Measurements from ENCODE around the gene SLC2A11.
"Not testable (repeated sequence)": the region's sequence is repeated elsewhere in the genome, so short reads cannot be mapped to it uniquely, and the experiment has no call there.

Gene SLC2A11

DNA sequence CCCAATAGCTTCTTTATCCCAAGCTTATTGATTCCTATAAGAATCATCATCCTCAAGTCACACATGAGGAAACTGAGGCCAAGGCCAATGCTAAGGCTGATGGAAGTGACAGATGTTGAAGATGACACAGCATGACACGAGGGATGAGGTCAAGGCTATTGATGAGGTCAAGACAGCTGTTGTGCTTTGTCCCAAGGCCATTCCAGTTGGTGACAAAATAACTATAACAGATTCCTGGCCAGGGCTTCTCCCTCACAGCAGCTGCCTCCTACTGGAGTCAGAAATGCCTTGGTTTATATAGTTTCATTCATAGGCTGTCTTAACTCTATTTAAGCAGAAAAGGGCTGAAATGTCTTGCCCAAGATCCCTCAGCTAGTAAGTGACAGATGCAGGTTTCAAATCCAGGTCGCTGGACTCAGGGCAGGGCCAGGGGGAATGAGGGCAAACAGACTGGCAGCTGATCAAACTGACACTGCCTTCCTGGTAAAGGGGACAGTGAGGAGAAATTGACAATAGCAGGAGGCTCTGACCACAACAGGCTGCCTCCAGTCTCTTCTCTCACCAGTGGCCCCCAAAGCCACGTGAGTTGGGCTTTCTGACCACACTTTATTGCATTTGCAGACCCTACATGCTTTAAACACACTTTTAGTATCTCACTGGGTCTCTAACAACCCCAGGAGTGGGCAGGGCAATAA is 53.0 kb downstream of the SLC2A11 start:
- DNase-seq: no peak

DNA sequence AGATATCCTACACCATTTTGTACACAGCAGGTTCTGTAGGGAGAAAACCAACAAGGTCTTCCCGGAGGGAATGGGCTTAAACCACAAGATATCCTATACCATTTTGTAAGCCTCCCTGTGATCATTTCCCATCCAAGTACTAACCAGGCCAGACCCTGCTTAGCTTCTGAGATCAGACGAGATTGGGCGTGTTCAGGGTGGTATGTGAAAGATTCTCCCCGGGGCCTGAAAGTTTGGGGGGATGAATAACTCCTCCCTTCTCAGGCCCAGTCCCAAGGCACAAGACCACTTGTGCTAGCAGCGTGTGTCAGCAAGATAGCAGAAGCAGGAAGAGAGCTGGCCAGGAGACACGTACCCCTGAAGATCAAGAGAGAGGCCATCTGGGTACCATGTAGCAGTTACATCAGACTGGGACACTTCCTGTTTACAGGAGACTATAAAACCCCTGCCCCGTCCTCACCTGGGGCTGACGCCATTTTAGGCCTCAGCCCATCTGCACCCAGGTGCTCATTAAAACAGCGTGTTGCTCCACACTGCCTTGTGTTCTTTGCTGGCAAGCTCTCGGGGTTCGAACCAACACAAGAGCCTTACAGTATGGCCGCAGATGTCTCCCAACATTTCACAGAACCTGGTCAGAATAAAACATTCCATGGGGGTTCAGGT is 53.8 kb downstream of the SLC2A11 start:
- DNase-seq: no peak

DNA sequence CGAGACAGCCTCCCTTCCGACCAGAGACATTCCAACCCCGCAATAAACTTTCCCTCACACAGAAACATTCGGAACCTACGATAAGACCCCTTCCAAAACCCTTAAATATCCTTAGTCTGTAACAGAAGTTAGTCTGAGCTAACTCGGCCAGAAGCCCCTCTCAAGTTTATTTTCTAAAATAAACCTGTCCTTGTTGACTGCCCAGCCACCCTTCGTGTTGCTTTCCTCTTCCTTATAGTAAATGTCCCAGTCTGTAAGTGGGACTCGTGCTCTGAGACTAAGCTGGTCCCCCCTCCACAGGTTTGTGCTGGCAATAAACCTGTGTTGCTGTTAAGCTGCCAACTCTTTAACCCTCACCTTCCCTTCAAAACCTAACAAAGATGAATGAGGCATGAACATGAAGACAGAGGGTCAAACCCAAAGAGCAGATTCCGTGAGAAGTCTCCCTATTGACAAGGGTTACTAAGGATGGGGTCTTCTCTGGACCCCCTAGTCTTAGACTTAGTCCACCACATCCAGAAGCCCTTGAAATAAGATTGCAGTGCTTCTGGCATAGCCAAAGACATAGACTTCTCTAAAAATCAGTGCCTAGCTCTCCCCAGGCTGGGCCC is 54.7 kb downstream of the SLC2A11 start:
- DNase-seq: no peak

DNA sequence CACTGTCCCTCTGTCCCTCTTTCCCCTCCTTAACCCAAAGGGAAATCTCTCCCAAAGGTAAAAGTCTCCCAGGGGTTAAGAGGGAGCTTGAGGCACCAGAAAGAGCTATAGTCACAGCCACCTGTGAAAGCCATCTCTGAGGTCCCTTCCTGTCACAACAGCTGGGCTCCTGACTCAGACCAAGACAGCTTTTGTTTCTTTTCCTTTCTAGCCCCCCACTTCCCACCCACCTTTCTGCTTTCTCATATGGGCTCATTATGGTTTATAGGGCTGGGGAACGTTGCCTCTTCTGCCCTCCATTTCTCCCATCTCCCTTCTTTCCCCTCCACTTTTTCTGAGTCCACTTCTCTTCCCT is 55.6 kb downstream of the SLC2A11 start:
- DNase-seq: no peak

DNA sequence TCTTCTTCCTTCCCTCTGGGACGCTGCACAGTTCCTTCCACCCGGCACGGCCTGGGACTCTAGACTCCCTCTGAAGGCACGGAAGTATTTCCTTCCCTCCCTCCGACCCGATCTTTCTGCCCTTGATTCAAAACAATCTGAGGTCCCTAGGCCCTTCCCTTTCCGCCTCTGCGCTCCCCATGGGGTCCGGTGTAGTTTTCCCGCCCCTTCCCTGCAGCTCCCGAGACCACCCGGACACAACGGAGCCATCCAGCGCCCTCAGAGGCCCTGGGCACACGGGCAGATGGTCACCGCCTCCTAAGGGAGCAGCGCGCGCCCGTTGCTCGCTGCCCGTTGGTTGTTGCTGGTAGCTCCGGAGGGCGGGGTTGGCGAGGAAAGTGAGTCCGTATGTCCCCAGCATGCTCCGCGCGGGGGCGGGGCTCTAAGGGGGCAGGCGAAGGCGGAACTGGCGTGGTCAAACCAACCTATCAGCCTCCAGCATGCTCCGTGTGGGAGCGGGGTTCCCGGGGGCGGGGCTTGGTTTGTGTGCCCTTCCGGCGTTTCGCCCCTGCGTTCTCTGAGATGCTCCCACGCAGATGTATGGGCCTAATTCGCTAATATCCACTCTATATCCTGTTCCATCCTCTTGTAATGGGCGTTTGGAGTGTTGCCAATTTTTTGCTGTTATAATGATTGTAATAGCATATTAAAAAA is 56.1 kb downstream of the SLC2A11 start:
- DNase-seq: peak; percentile 99

DNA sequence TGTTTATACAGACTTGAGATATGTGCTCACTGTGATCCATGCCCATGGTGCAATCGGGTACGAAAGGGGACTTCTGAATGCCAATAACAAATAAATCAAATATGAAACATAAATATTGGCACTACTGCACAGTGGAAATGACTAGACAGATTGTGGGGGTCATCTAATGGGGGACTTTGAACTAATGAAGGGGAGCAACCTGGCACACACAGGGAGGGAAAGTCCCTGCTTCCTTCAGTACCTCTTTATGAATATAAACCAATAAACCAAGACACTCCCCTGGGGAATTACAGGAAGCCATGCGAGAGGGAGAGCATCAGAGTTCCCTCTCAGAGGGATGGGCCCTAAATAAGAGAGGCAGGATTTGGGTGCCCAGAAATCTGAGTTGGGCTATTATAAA is 57.6 kb downstream of the SLC2A11 start:
- DNase-seq: no peak

DNA sequence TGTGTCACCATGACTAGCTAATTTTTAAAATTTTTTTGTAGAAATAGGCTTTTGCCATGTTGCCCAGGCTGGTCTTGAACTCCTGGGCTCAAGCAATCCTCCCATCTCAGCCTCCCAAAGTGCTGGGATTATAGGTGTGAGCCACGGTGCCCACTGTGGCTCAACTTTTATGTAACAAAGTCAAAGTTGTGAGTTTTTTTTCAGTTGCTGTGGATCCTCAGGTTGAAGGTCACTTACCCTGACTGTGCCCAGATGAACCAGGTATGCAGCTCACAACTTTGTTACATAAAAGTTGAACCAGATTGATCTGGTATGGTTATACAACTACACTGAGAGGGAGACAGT is 62.6 kb downstream of the SLC2A11 start:
- DNase-seq: not testable (repeated sequence)

DNA sequence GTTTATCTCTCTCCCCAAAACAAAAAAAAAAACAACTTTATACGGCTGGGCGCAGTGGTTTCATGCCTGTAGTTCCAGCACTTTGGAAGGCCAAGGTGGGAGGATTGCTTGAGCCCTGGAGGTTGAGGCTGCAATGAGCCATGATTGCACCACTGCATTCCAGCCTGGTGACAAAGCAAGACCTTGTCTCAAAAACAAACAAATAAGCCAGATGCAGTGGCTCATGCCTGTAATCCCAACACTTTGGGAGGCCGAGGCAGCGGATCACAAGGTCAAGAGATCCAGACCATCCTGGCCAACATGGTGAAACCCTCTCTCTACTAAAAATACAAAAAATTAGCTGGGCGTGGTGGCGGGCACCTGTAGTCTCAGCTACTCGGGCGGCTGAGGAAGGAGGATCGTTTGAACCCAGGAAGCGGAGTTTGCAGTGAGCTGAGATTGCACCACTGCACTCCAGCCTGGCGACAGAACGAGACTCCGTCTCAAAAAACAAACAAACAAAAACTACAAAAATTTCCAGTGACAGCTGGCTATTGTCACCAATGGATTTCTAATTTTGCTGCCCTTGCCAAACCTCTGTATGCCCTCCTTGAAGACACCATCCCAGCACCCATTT is 64.0 kb downstream of the SLC2A11 start:
- not testable (repeated sequence) for DNase-seq

DNA sequence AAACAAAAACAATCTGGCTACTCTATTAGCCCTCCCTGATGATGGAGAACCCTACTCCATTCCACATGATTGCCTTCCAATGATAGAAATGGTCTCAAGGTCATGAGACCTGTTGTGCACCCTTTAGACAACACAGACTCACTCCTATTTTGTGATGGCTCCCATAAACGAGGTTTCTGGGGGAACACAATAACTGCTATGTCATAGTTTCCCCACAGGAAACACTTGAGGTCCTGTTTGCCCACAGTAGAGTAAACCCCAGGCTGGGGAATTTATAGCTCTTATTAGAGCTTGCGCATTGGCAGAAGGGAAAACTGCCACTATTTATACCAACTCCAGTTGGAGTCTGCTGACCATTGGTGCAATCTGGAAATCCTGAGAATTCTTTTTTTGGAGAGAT is 65.2 kb downstream of the SLC2A11 start:
- DNase-seq: no peak

DNA sequence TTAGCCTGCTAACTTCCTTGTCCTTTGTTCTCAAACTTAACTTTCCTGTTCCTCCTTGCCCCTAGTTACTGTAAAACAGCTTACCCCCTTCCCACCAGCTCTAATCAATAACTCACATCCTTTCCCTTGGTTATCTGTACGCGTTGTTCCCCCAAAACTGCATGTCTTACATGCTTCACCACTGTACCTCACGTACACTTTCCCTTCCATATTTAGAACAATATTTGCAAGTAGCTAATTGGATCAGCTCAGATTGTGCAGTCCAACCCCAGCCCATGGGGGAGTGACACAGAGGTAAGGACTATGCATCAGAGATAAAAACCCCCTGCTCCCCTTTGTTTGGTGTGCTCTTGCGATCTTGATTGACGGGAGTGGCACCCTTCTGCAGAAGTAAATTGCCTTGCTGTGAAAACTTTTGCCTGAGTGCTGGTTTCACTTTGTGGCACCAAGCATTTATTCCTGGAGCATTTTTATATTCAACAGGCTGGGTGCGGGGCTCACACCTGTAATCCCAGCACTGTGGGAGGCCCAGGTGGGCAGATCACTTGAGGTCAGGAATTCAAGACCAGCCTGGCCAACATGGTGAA is 67.4 kb downstream of the SLC2A11 start:
- no peak for DNase-seq

DNA sequence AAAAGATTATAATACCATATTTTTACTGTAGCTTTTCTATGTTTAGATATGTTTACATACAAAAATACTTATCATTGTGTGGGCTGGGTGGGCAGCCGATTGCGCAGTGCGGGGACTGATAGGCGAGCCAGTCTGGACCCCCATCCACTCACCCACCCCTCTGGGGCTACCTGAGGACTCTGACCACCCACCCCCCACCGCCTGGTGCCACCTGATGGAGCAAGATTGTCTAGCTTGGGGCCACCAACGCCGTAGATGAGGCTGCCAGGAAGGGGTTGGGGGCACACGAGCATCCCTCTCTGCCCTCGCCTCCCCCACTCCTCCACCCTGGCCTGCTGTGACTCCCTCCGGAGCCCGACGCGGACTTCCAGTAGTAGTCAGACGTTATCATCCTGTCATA is 68.9 kb downstream of the SLC2A11 start:
- no peak for DNase-seq
